Measurements from ENCODE around the gene FNBP1L. TPM values are rescaled to one million over a fixed set of nuclear protein-coding genes. Genes with fewer than 3 reads are reported as not detected.

FNBP1L gene
- total and polyA plus RNA-seq, 2 experiments from 2014 or later: 19.1 to 22.4 TPM

DNA sequence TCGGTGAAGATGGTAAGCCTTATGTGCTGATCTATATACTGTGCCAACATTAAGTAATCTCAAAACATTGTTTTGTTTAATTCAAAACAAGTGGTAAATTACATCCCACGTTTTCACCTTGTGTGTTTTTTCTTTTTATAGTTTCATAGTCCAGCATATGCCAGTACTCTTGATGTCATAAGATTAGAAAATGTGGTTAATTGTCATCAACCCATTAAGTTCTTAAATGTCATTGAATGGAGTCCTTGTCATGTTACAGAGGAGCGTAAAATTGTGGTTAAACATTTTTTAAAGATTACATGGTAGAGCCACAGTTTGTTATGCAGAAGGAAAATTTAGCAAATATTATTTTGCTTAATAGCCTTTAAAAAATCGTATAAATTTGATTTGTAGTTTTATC is 93.1 kb downstream of the FNBP1L start:
- TF ChIP-seq EZH2 (IDR thresholded peaks at IDR 0.05; ENCODE audit: insufficient read depth, poor library complexity, severe bottlenecking) (no peak), EZH2phosphoT487 (IDR thresholded peaks at IDR 0.05; ENCODE audit: insufficient read depth, low read depth) (no peak)
- no peak overlapping the region for H3K9ac ChIP-seq
- DNase-seq: no peak
- H4K20me1 ChIP-seq (ENCODE audit: insufficient read depth): no peaks in the 10 kb centered on the region
- 0 out of 2 replicates have a peak, but pooled peaks cover 17% of the 10 kb centered on the region for H3K36me3 ChIP-seq (ENCODE audit: low read depth)
- H3K9me2 ChIP-seq (ENCODE audit: insufficient read depth): no peaks in the 10 kb centered on the region
- H3K4me3 ChIP-seq: no peak overlapping the region
- H3K9me3 ChIP-seq (ENCODE audit: low read depth): no peaks in the 10 kb centered on the region
- H3K4me1 ChIP-seq (ENCODE audit: insufficient read depth): peaks cover 14% of the 10 kb centered on the region
- H3K79me2 ChIP-seq (ENCODE audit: insufficient read depth): no peaks in the 10 kb centered on the region
- no peak overlapping the region for H2AFZ ChIP-seq
- 63 to 64% methylated on average over 4 of the region's 4 CpGs for WGBS, 2 experiments (ENCODE audit: low coverage in 1 of 2, low lambda C conversion rate in 2 of 2, missing lambda C conversion rate in 2 of 2)
- H3K27me3 ChIP-seq (replicated peaks; ENCODE audit: insufficient read depth): no peaks in the 10 kb centered on the region
- peaks cover 8% of the 10 kb centered on the region; the same call in 1 of the 2 replicates for H3F3A ChIP-seq (ENCODE audit: insufficient read depth)
- in situ Hi-C loops (cut with MboI): no loop called here
- no peak overlapping the region for H3K4me2 ChIP-seq (ENCODE audit: unreplicated experiment)
- no peak overlapping the region for H3K27ac ChIP-seq

DNA sequence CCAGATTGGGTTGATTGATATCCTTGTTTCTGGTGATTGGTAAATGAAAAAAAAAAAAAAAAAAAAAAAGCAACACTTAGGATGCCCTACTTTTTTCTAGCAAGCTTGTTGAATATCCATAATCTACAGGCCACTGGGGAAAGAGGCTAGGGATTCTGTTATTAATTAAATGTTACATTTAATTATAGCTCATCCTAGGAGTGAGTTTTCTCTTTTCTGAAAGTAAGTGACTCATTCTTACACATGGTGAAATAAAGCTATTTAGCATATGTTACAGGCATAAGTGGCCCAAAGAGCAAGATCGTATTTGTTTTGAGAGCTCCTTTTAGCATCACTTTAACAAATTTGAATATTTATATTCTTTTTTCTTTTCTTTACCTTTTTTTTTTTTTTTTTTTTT is 94.5 kb downstream of the FNBP1L start:
- no peaks in the 10 kb centered on the region for H3K9me2 ChIP-seq (ENCODE audit: insufficient read depth)
- in situ Hi-C loops (cut with MboI): no loop called here
- WGBS, 2 experiments (ENCODE audit: low coverage in 1 of 2, low lambda C conversion rate in 2 of 2, missing lambda C conversion rate in 2 of 2): 79 to 88% methylated on average over 1 of the region's 1 CpG
- H3K9ac ChIP-seq: no peak overlapping the region
- TF ChIP-seq EZH2 (IDR thresholded peaks at IDR 0.05; ENCODE audit: insufficient read depth, poor library complexity, severe bottlenecking) (no peak), EZH2phosphoT487 (IDR thresholded peaks at IDR 0.05; ENCODE audit: insufficient read depth, low read depth) (no peak)
- peaks cover 8% of the 10 kb centered on the region; the same call in 1 of the 2 replicates for H3F3A ChIP-seq (ENCODE audit: insufficient read depth)
- H2AFZ ChIP-seq: no peak overlapping the region
- no peaks in the 10 kb centered on the region for H3K79me2 ChIP-seq (ENCODE audit: insufficient read depth)
- H3K27ac ChIP-seq: no peak overlapping the region
- H3K36me3 ChIP-seq (ENCODE audit: low read depth): 0 out of 2 replicates have a peak, but pooled peaks cover 23% of the 10 kb centered on the region
- H3K9me3 ChIP-seq (ENCODE audit: low read depth): no peaks in the 10 kb centered on the region
- no peaks in the 10 kb centered on the region for H4K20me1 ChIP-seq (ENCODE audit: insufficient read depth)
- DNase-seq: no peak
- peaks cover 10% of the 10 kb centered on the region for H3K4me1 ChIP-seq (ENCODE audit: insufficient read depth)
- H3K4me3 ChIP-seq: no peak overlapping the region
- no peak overlapping the region for H3K4me2 ChIP-seq (ENCODE audit: unreplicated experiment)
- H3K27me3 ChIP-seq (replicated peaks; ENCODE audit: insufficient read depth): no peaks in the 10 kb centered on the region

DNA sequence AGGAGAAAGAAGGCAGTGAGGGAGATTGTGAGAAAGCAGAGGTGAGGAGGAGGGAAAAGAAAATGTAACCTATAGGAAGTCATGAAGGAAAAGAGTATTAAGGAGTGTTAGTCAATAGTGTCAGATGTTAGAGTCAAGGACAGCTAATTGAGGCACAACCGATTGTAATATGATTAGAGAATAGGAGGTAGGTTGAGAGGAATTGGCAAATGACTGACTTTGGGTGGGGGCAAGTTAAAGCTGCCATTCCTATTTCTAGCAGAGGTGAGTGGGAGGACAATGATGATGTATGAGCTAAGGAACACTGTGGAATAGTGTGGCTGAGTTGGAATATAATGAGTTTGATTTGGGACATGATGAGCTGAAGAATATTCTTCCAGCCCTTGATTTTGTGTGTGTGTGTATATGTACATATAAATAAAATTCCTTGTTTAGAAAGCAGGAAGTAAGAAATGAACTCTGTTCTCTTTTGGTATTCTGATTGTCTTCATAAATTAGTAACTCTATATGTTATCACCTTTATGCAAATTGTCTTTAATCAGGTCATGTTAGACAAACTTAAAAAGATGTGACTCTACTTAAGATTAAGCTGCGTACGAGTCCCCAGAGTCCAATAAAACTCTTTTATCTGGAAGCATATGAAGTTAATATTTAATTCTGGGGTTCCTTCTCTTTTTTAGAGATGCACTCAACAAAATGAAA is 98.4 kb downstream of the FNBP1L start:
- H3F3A ChIP-seq (ENCODE audit: insufficient read depth): 0 out of 2 replicates have a peak, but pooled peaks cover 6% of the 10 kb centered on the region
- H3K27me3 ChIP-seq (replicated peaks; ENCODE audit: insufficient read depth): no peaks in the 10 kb centered on the region
- no peak overlapping the region for H3K4me2 ChIP-seq (ENCODE audit: unreplicated experiment)
- H3K79me2 ChIP-seq (ENCODE audit: insufficient read depth): no peaks in the 10 kb centered on the region
- peaks cover 31% of the 10 kb centered on the region; the same call in 1 of the 2 replicates for H3K36me3 ChIP-seq (ENCODE audit: low read depth)
- TF ChIP-seq EZH2phosphoT487 (IDR thresholded peaks at IDR 0.05; ENCODE audit: insufficient read depth, low read depth) (no peak), EZH2 (IDR thresholded peaks at IDR 0.05; ENCODE audit: insufficient read depth, poor library complexity, severe bottlenecking) (no peak)
- H3K9me2 ChIP-seq (ENCODE audit: insufficient read depth): no peaks in the 10 kb centered on the region
- H3K9ac ChIP-seq: no peak overlapping the region
- no peak for DNase-seq
- in situ Hi-C loops (cut with MboI): no loop called here
- 96 to 98% methylated on average over 3 of the region's 3 CpGs for WGBS, 2 experiments (ENCODE audit: low coverage in 1 of 2, low lambda C conversion rate in 2 of 2, missing lambda C conversion rate in 2 of 2)
- H4K20me1 ChIP-seq (ENCODE audit: insufficient read depth): no peaks in the 10 kb centered on the region
- no peaks in the 10 kb centered on the region for H3K9me3 ChIP-seq (ENCODE audit: low read depth)
- H3K27ac ChIP-seq: no peak overlapping the region
- H3K4me1 ChIP-seq (ENCODE audit: insufficient read depth): peaks cover under 1% of the 10 kb centered on the region; the same call in 1 of the 2 replicates
- H2AFZ ChIP-seq: no peak overlapping the region
- H3K4me3 ChIP-seq: no peak overlapping the region

DNA sequence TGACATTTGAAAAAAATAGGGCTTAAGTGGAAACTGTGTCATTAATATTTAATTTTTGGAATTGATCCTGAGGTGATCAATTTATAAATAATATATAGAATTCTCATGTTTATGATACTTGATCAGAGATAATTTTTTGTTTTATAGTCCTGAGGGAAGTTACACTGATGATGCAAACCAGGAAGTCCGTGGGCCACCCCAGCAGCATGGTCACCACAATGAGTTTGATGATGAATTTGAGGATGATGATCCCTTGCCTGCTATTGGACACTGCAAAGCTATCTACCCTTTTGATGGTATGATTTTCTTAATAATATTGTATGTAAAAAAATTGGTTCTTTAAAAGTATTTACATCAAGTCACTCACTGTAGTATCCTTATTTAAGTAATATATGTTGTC is 101.2 kb downstream of the FNBP1L start:
- H3K9me2 ChIP-seq (ENCODE audit: insufficient read depth): no peaks in the 10 kb centered on the region
- H3K9me3 ChIP-seq (ENCODE audit: low read depth): no peaks in the 10 kb centered on the region
- in situ Hi-C loops (cut with MboI): no loop called here
- 95% methylated on average over 1 of the region's 1 CpG for WGBS, 2 experiments (ENCODE audit: low coverage in 1 of 2, low lambda C conversion rate in 2 of 2, missing lambda C conversion rate in 2 of 2)
- no peak for TF ChIP-seq EZH2phosphoT487 (IDR thresholded peaks at IDR 0.05; ENCODE audit: insufficient read depth, low read depth)
- no peak for TF ChIP-seq EZH2 (IDR thresholded peaks at IDR 0.05; ENCODE audit: insufficient read depth, poor library complexity, severe bottlenecking)
- H3K27me3 ChIP-seq (replicated peaks; ENCODE audit: insufficient read depth): no peaks in the 10 kb centered on the region
- H3K4me3 ChIP-seq: no peak overlapping the region
- H3K9ac ChIP-seq: no peak overlapping the region
- H3K79me2 ChIP-seq (ENCODE audit: insufficient read depth): no peaks in the 10 kb centered on the region
- H3K27ac ChIP-seq: no peak overlapping the region
- H4K20me1 ChIP-seq (ENCODE audit: insufficient read depth): no peaks in the 10 kb centered on the region
- DNase-seq: no peak
- peaks cover 22% of the 10 kb centered on the region; the same call in 1 of the 2 replicates for H3K36me3 ChIP-seq (ENCODE audit: low read depth)
- H3K4me2 ChIP-seq (ENCODE audit: unreplicated experiment): no peak overlapping the region
- H3F3A ChIP-seq (ENCODE audit: insufficient read depth): peaks cover 34% of the 10 kb centered on the region
- peaks cover 29% of the 10 kb centered on the region for H3K4me1 ChIP-seq (ENCODE audit: insufficient read depth)
- H2AFZ ChIP-seq: no peak overlapping the region

All from GM23248 (cell line).